Measurements from ENCODE around the gene ACSBG1. TPM values are rescaled to one million over a fixed set of nuclear protein-coding genes. Genes with fewer than 3 reads are reported as not detected.
A peak's percentile ranks its signal among the peaks of the same experiment; 100 is the strongest.

Gene ACSBG1
- total RNA-seq, 2 experiments from 2014 or later = 0.02 TPM; not detected in 1

- Mint-ChIP-seq H3K27ac (no peak overlapping the region), H3K27me3 (no peaks in the 10 kb centered on the region), H3K9me3 (ENCODE audit: low read depth) (no peaks in the 10 kb centered on the region), H3K4me3 (no peak overlapping the region), H3K36me3 (ENCODE audit: low read depth) (no peaks in the 10 kb centered on the region), H3K4me1 (peaks cover 4% of the 10 kb centered on the region)
- ATAC-seq (no peak), DNase-seq (no peak)
- intact Hi-C loops (cut with DNase I, micrococcal nuclease) = no loop called here
- CTCF ChIA-PET = no interaction called here
- POLR2A ChIA-PET = no interaction called here
These were observed 92.0 kb downstream of the ACSBG1 start for GRCh38 chr15:78142332-78142731.

GRCh38 chr15:78140292-78140691 is 94.1 kb downstream of the ACSBG1 start:
- no peak for DNase-seq
- Mint-ChIP-seq H3K4me1 (no peaks in the 10 kb centered on the region), H3K9me3 (ENCODE audit: low read depth) (no peaks in the 10 kb centered on the region), H3K27me3 (no peaks in the 10 kb centered on the region), H3K27ac (no peak overlapping the region), H3K4me3 (no peak overlapping the region), H3K36me3 (ENCODE audit: low read depth) (no peaks in the 10 kb centered on the region)
- intact Hi-C loops (cut with DNase I, micrococcal nuclease) = no loop called here
- ATAC-seq = no peak
- POLR2A ChIA-PET = no interaction called here
- CTCF ChIA-PET = interaction anchor here (1.8 kb wide), 1 partner anchor 10 kb away, joined by 5 read pairs; no protein-coding TSS in a partner anchor

- Mint-ChIP-seq H3K27ac (no peak overlapping the region), H3K36me3 (ENCODE audit: low read depth) (no peaks in the 10 kb centered on the region), H3K4me3 (no peak overlapping the region), H3K4me1 (no peaks in the 10 kb centered on the region), H3K9me3 (ENCODE audit: low read depth) (no peaks in the 10 kb centered on the region), H3K27me3 (no peaks in the 10 kb centered on the region)
- ATAC-seq = no peak
- DNase-seq = no peak
- intact Hi-C loops (cut with DNase I, micrococcal nuclease) = no loop called here
- POLR2A ChIA-PET = no interaction called here
- CTCF ChIA-PET = interaction anchor here (0.7 to 1.8 kb wide), 5 partner anchors 9 to 128 kb away, joined by 3 to 7 read pairs (median 3); partner anchors contain the start of gene IDH3A
These were observed 94.8 kb downstream of the ACSBG1 start for GRCh38 chr15:78139578-78139977.

- CTCF ChIA-PET = interaction anchor here (1.3 to 1.6 kb wide), 2 partner anchors 43 to 107 kb away, joined by 3 to 4 read pairs; no protein-coding TSS in a partner anchor
- intact Hi-C loops (cut with DNase I, micrococcal nuclease) = loop anchor here in 1 of 2 experiments (1.0 kb wide), 1 partner anchor 26 kb away; no protein-coding TSS in a partner anchor
These were observed 100.6 kb downstream of the ACSBG1 start for GRCh38 chr15:78133801-78134200.

GRCh38 chr15:78131295-78132061 is 102.9 kb downstream of the ACSBG1 start, which contains the start of gene CIB2:
TSS of gene CIB2 (minus strand) at chr15:78131445. CDS start at chr15:78131215, 230 bp downstream.
- H3K27ac Mint-ChIP-seq = peak within 1 kb of the TSS; percentile 88
- peak within 1 kb of the TSS; percentile 82 for H3K4me3 Mint-ChIP-seq

More at GRCh38 chr15:78133801-78134200, 100.6 kb downstream of the ACSBG1 start:
- Mint-ChIP-seq H3K27me3 (no peaks in the 10 kb centered on the region), H3K36me3 (ENCODE audit: low read depth) (no peaks in the 10 kb centered on the region), H3K9me3 (ENCODE audit: low read depth) (no peaks in the 10 kb centered on the region), H3K27ac (no peak overlapping the region), H3K4me1 (peaks cover 18% of the 10 kb centered on the region), H3K4me3 (no peak overlapping the region)
- POLR2A ChIA-PET = no interaction called here
- ATAC-seq (no peak), DNase-seq (no peak)

GRCh38 chr15:78130466-78131294 is 103.7 kb downstream of the ACSBG1 start:
- POLR2A ChIA-PET = interaction anchor here (0.6 to 1.9 kb wide), 4 partner anchors 17 to 336 kb away, joined by 3 to 11 read pairs (median 4); partner anchors contain the start of gene IDH3A
- H3K27me3 Mint-ChIP-seq = no peaks in the 10 kb centered on the region
- no peaks in the 10 kb centered on the region for H3K9me3 Mint-ChIP-seq (ENCODE audit: low read depth)
- ATAC-seq = peak; percentile 40
- peaks cover 20% of the 10 kb centered on the region for H3K4me1 Mint-ChIP-seq
- DNase-seq = no peak
- H3K27ac Mint-ChIP-seq = peak overlapping the region; percentile 19
- no peaks in the 10 kb centered on the region for H3K36me3 Mint-ChIP-seq (ENCODE audit: low read depth)
- intact Hi-C loops (cut with DNase I, micrococcal nuclease) = loop anchor here (1.0 to 2.0 kb wide), 6 partner anchors 19 to 308 kb away; partner anchors contain the start of genes IDH3A (in 2 of the 2), DNAJA4 (in 1 of the 2) and IREB2 (in 1 of the 2)
- CTCF ChIA-PET = interaction anchor here (0.7 to 4.5 kb wide), 18 partner anchors 9 to 165 kb away, joined by 3 to 47 read pairs (median 4); partner anchors contain the start of gene IDH3A
- peak overlapping the region; percentile 65 for H3K4me3 Mint-ChIP-seq

More at GRCh38 chr15:78131295-78132061, 102.9 kb downstream of the ACSBG1 start, which contains the start of gene CIB2:
- peaks cover 20% of the 10 kb centered on the region for H3K4me1 Mint-ChIP-seq
- H3K27me3 Mint-ChIP-seq = no peaks in the 10 kb centered on the region
- DNase-seq = peak; percentile 86
- intact Hi-C loops (cut with DNase I, micrococcal nuclease) = loop anchor here (1.0 to 2.0 kb wide), 6 partner anchors 18 to 307 kb away; partner anchors contain the start of genes IDH3A (in 2 of the 2), DNAJA4 (in 1 of the 2) and IREB2 (in 1 of the 2)
- ChIA-PET CTCF (interaction anchor here (0.6 to 4.5 kb wide), 19 partner anchors 10 to 186 kb away, joined by 3 to 47 read pairs (median 4); partner anchors contain the start of gene IDH3A), POLR2A (interaction anchor here (1.1 to 1.9 kb wide), 2 partner anchors 17 to 27 kb away, joined by 3 to 11 read pairs; partner anchors contain the start of gene IDH3A)
- H3K36me3 Mint-ChIP-seq (ENCODE audit: low read depth) = no peaks in the 10 kb centered on the region
- peak; percentile 87 for ATAC-seq
- no peaks in the 10 kb centered on the region for H3K9me3 Mint-ChIP-seq (ENCODE audit: low read depth)

GRCh38 chr15:78129751-78130287 is 104.5 kb downstream of the ACSBG1 start:
- POLR2A ChIA-PET = interaction anchor here (0.6 to 1.9 kb wide), 3 partner anchors 16 to 337 kb away, joined by 3 to 11 read pairs (median 4); partner anchors contain the start of gene IDH3A

GRCh38 chr15:78129077-78129750 is 105.2 kb downstream of the ACSBG1 start:
- ATAC-seq (no peak), DNase-seq (no peak)
- no peaks in the 10 kb centered on the region for H3K9me3 Mint-ChIP-seq (ENCODE audit: low read depth)
- H3K4me3 Mint-ChIP-seq = no peak overlapping the region
- ChIA-PET CTCF (interaction anchor here (0.8 to 4.5 kb wide), 3 partner anchors 67 to 144 kb away, joined by 3 to 47 read pairs (median 34); no protein-coding TSS in a partner anchor), POLR2A (no interaction called here)
- intact Hi-C loops (cut with DNase I, micrococcal nuclease) = loop anchor here in 1 of 2 experiments (5.0 kb wide), 1 partner anchor 113 kb away; no protein-coding TSS in a partner anchor
- no peak overlapping the region for H3K27ac Mint-ChIP-seq
- H3K36me3 Mint-ChIP-seq (ENCODE audit: low read depth) = no peaks in the 10 kb centered on the region
- no peaks in the 10 kb centered on the region for H3K27me3 Mint-ChIP-seq
- H3K4me1 Mint-ChIP-seq = peaks cover 20% of the 10 kb centered on the region

More at GRCh38 chr15:78129751-78130287, 104.5 kb downstream of the ACSBG1 start:
- DNase-seq (no peak), ATAC-seq (no peak)
- intact Hi-C loops (cut with DNase I, micrococcal nuclease) = loop anchor here (1.0 to 5.0 kb wide), 3 partner anchors 37 to 112 kb away; no protein-coding TSS in a partner anchor
- CTCF ChIA-PET = interaction anchor here (0.8 to 4.5 kb wide), 10 partner anchors 9 to 164 kb away, joined by 3 to 47 read pairs (median 4); no protein-coding TSS in a partner anchor
- Mint-ChIP-seq H3K27ac (no peak overlapping the region), H3K27me3 (no peaks in the 10 kb centered on the region), H3K4me1 (peaks cover 20% of the 10 kb centered on the region), H3K4me3 (no peak overlapping the region), H3K36me3 (ENCODE audit: low read depth) (no peaks in the 10 kb centered on the region), H3K9me3 (ENCODE audit: low read depth) (no peaks in the 10 kb centered on the region)

GRCh38 chr15:78127882-78128281 is 106.5 kb downstream of the ACSBG1 start:
- Mint-ChIP-seq H3K4me3 (no peak overlapping the region), H3K4me1 (peaks cover 14% of the 10 kb centered on the region), H3K27me3 (no peaks in the 10 kb centered on the region), H3K36me3 (ENCODE audit: low read depth) (no peaks in the 10 kb centered on the region), H3K9me3 (ENCODE audit: low read depth) (no peaks in the 10 kb centered on the region), H3K27ac (no peak overlapping the region)
- intact Hi-C loops (cut with DNase I, micrococcal nuclease) = loop anchor here in 1 of 2 experiments (5.0 kb wide), 1 partner anchor 114 kb away; no protein-coding TSS in a partner anchor
- CTCF ChIA-PET = interaction anchor here (0.6 to 2.2 kb wide), 5 partner anchors 25 to 169 kb away, joined by 3 to 9 read pairs (median 3); no protein-coding TSS in a partner anchor
- no peak for ATAC-seq
- POLR2A ChIA-PET = no interaction called here
- no peak for DNase-seq

GRCh38 chr15:78125267-78125666 is 109.1 kb downstream of the ACSBG1 start:
- Mint-ChIP-seq H3K27ac (no peak overlapping the region), H3K36me3 (ENCODE audit: low read depth) (no peaks in the 10 kb centered on the region), H3K27me3 (no peaks in the 10 kb centered on the region), H3K4me1 (peaks cover 3% of the 10 kb centered on the region), H3K4me3 (no peak overlapping the region), H3K9me3 (ENCODE audit: low read depth) (no peaks in the 10 kb centered on the region)
- no peak for DNase-seq
- CTCF ChIA-PET = no interaction called here
- POLR2A ChIA-PET = no interaction called here
- intact Hi-C loops (cut with DNase I, micrococcal nuclease) = loop anchor here in 1 of 2 experiments (5.0 kb wide), 1 partner anchor 117 kb away; no protein-coding TSS in a partner anchor
- ATAC-seq = no peak

All from activated CD4-positive, alpha-beta T cell treated with anti-CD3 and anti-CD28 coated beads for 36 hours (primary cell).